Activated B cell treated with CpG ODN at 0.5 μM for 24 hours (primary cell): ENCODE data around the gene KCNMA1. TPM values are rescaled to one million over a fixed set of nuclear protein-coding genes. Genes with fewer than 3 reads are reported as not detected.

Experiments
- ATAC-seq: fragments of 200-7000 bp; cut with Tn5 transposase; one replicate; pipeline ENCODE4 v1.10.0; 2021; ENCODE audit warnings: low read depth, mild to moderate bottlenecking, moderate library complexity
- CTCF ChIA-PET: fragments of 350-600 bp; sonication (Branson Sonifier 250); formaldehyde crosslinking; loops from one replicate; lab custom pipeline; 2021; ENCODE audit warnings: antibody characterized with exemption; lab: Charles Lee
- POLR2A ChIA-PET: fragments of 350-600 bp; sonication (Branson Sonifier 250); formaldehyde crosslinking; loops from one replicate; lab custom pipeline; 2021; ENCODE audit warnings: antibody characterized with exemption; lab: Charles Lee
- DNase-seq: peaks from one replicate; pipeline ENCODE4 v3.0.0; 2022
- H3K27ac Mint-ChIP-seq: one replicate; pipeline ENCODE4 v1.8.0; 2020; ENCODE audit warnings: mixed read lengths
- H3K27me3 Mint-ChIP-seq: one replicate; pipeline ENCODE4 v1.8.0; 2021; ENCODE audit warnings: mixed read lengths
- H3K36me3 Mint-ChIP-seq: one replicate; pipeline ENCODE4 v1.8.0; 2021; ENCODE audit warnings: low read depth, mixed read lengths
- H3K4me1 Mint-ChIP-seq: one replicate; pipeline ENCODE4 v1.8.0; 2021; ENCODE audit warnings: mixed read lengths
- H3K4me3 Mint-ChIP-seq: one replicate; pipeline ENCODE4 v1.8.0; 2020; ENCODE audit warnings: mild to moderate bottlenecking, mixed read lengths
- H3K9me3 Mint-ChIP-seq: one replicate; pipeline ENCODE4 v1.8.0; 2020; ENCODE audit warnings: mixed read lengths
- CTCF ChIP-seq: fragments of 200-600 bp; IDR thresholded peaks from one replicate; pipeline ENCODE4 v1.8.0; 2022; ENCODE audit warnings: antibody characterized with exemption, mild to moderate bottlenecking
- intact Hi-C: fragments of 100-400 bp; cut with micrococcal nuclease; formaldehyde crosslinking; loops from one replicate; pipeline ENCODE4 v1.15.1; 2024
- total RNA-seq: library from RNA; stranded (reverse); gene quantifications from 2 replicates; pipeline ENCODE4 v1.2.3, GENCODE V29; 2022

KCNMA1 gene
- total RNA-seq, 1 donor from 2014 or later, result 3.7 TPM

GRCh38 chr10:77649333-77650331 is 12.0 kb upstream of the KCNMA1 start:
- ATAC-seq, result no peak
- POLR2A ChIA-PET, result no interaction called here
- H3K27ac Mint-ChIP-seq, result no peak overlapping the region
- peaks cover 2% of the 10 kb centered on the region for H3K27me3 Mint-ChIP-seq
- no peak overlapping the region for H3K4me3 Mint-ChIP-seq
- peaks cover 4% of the 10 kb centered on the region for H3K9me3 Mint-ChIP-seq
- H3K4me1 Mint-ChIP-seq, result peaks cover 6% of the 10 kb centered on the region
- peaks cover 3% of the 10 kb centered on the region for H3K36me3 Mint-ChIP-seq
- no peak for TF ChIP-seq CTCF
- CTCF ChIA-PET, result no interaction called here
- intact Hi-C loops, result no loop called here
- no peak for DNase-seq

GRCh38 chr10:77648472-77648871 is 10.9 kb upstream of the KCNMA1 start:
- H3K27me3 Mint-ChIP-seq, result peaks cover 2% of the 10 kb centered on the region
- peaks cover 6% of the 10 kb centered on the region for H3K4me1 Mint-ChIP-seq
- DNase-seq (no peak), ATAC-seq (no peak)
- no peak overlapping the region for H3K4me3 Mint-ChIP-seq
- CTCF ChIA-PET, result interaction anchor here (9.6 kb wide), 1 partner anchor 475 kb away, joined by 187 read pairs; no protein-coding TSS in a partner anchor
- no peak overlapping the region for H3K27ac Mint-ChIP-seq
- peaks cover 3% of the 10 kb centered on the region for H3K36me3 Mint-ChIP-seq
- POLR2A ChIA-PET, result no interaction called here
- H3K9me3 Mint-ChIP-seq, result peaks cover 4% of the 10 kb centered on the region
- intact Hi-C loops, result no loop called here
- no peak for TF ChIP-seq CTCF

GRCh38 chr10:77647543-77648293 is 10.1 kb upstream of the KCNMA1 start:
- H3K9me3 Mint-ChIP-seq, result no peaks in the 10 kb centered on the region
- intact Hi-C loops, result no loop called here
- H3K27ac Mint-ChIP-seq, result no peak overlapping the region
- no peak overlapping the region for H3K4me3 Mint-ChIP-seq
- peaks cover 6% of the 10 kb centered on the region for H3K4me1 Mint-ChIP-seq
- CTCF ChIA-PET, result interaction anchor here (0.7 to 9.6 kb wide), 5 partner anchors 8 to 484 kb away, joined by 3 to 187 read pairs (median 4); no protein-coding TSS in a partner anchor
- no peak for DNase-seq
- no peaks in the 10 kb centered on the region for H3K36me3 Mint-ChIP-seq
- POLR2A ChIA-PET, result no interaction called here
- peaks cover 2% of the 10 kb centered on the region for H3K27me3 Mint-ChIP-seq
- TF ChIP-seq CTCF, result no peak
- no peak for ATAC-seq

- CTCF ChIA-PET, result interaction anchor here (1.1 to 9.6 kb wide), 7 partner anchors 67 to 486 kb away, joined by 3 to 187 read pairs (median 4); no protein-coding TSS in a partner anchor
- peaks cover 12% of the 10 kb centered on the region for H3K4me1 Mint-ChIP-seq
- H3K27ac Mint-ChIP-seq, result no peak overlapping the region
- no peak for TF ChIP-seq CTCF
- no peak for DNase-seq
- no peak overlapping the region for H3K4me3 Mint-ChIP-seq
- no peaks in the 10 kb centered on the region for H3K9me3 Mint-ChIP-seq
- intact Hi-C loops, result loop anchor here (1.0 to 2.0 kb wide), 2 partner anchors 66 to 479 kb away; no protein-coding TSS in a partner anchor
- H3K27me3 Mint-ChIP-seq, result peaks cover 20% of the 10 kb centered on the region
- ATAC-seq, result no peak
- no peaks in the 10 kb centered on the region for H3K36me3 Mint-ChIP-seq
- POLR2A ChIA-PET, result no interaction called here
These were observed 7.1 kb upstream of the KCNMA1 start for GRCh38 chr10:77644557-77645243.
